GM12864 (cell line): ENCODE measurements around the gene ELF5.

Experiments used
- DNase-seq: peaks from one replicate; pipeline ENCODE4 v3.0.0-alpha.2; 2011; ENCODE audit warnings: low read depth
- H3K4me3 ChIP-seq: 2 replicates; pipeline ENCODE4 v1.5.1; 2011; ENCODE audit warnings: mild to moderate bottlenecking, low read depth, low read length, control low read depth
- TF ChIP-seq, protein P1 (sequence below): IDR thresholded peaks from 2 replicates; pipeline ENCODE4 v1.5.1; 2011; ENCODE audit warnings: low read depth, mild to moderate bottlenecking, moderate library complexity, low read length, control low read depth, inconsistent platforms; ENCODE audit errors: missing control alignments

ELF5 gene

DNA sequence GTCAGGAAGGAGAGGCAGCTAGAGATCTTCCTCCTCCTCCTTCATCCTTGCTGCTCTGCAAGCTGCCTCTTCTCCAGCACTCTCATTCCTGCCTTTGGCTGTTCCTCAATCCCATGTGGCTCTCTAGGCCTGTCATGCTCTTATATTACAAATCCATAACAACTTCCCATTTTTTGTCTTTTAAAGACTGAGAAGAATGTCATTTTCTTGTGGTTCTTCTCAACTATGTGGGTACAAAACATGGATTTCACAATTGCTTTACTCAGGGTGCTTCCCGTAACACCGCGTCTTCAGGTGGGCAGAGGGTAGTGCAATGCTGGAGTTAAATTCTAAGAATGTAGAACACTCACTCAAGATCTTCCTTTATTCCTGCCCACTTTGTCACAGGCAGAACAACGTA is 81.6 kb downstream of the ELF5 start:
- DNase-seq: no peak
- TF ChIP-seq, protein P1, sequence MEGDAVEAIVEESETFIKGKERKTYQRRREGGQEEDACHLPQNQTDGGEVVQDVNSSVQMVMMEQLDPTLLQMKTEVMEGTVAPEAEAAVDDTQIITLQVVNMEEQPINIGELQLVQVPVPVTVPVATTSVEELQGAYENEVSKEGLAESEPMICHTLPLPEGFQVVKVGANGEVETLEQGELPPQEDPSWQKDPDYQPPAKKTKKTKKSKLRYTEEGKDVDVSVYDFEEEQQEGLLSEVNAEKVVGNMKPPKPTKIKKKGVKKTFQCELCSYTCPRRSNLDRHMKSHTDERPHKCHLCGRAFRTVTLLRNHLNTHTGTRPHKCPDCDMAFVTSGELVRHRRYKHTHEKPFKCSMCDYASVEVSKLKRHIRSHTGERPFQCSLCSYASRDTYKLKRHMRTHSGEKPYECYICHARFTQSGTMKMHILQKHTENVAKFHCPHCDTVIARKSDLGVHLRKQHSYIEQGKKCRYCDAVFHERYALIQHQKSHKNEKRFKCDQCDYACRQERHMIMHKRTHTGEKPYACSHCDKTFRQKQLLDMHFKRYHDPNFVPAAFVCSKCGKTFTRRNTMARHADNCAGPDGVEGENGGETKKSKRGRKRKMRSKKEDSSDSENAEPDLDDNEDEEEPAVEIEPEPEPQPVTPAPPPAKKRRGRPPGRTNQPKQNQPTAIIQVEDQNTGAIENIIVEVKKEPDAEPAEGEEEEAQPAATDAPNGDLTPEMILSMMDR: no peak
- no peak overlapping the region for H3K4me3 ChIP-seq
